Stimulated activated CD8-positive, alpha-beta memory T cell treated with anti-CD3 and anti-CD28 coated beads, Interleukin-15, amount 100 ng/mL, for 1 hour (primary cell): ENCODE data around the gene CHN1.

Experiments
- DNase-seq: peaks from one replicate; pipeline ENCODE4 v3.0.0-alpha.2; 2020; ENCODE audit warnings: low read depth

Gene CHN1

DNA sequence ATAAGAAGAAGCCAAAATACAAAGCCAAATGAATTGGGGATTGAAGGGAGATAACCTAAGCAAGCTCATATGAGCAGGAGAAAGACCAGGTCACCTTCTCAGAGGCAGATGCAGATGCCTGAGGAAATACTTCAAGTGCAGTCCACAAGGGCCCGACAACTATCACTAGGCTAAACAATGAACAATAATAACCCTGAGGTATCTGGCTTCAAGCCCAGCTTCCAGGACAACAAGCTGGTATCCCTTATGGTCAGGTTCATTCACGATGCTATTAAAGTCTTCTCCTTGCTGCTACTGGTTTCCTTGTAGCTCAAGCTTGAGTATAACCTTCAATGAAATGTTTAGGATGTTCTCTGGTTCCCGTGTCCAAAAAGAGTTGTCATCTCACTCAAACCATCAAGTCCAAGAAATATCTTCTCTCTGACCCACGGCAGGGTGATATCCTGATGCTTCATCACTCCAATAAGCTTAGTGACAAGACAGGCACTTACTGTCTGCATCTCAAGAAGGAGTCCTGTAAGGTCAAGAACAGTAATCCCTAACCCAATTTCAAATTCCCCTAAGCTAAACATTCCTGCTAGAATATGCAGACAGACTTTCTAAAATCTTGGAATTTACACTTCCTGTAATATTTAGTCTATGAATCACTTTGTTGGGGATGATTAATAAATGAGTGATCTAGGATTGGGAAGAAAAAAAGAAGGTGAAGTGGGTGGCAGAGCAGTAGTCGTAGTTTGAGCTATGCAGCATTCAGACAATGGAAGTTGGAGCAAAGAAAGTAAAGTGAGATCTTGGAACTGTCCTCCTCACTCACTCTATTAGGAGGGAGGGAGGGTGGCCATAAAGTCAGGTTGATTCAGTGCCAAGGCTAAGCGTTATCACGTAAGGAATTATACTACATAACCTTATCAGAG, 33.1 kb downstream of the CHN1 start:
- DNase-seq, result no peak

DNA sequence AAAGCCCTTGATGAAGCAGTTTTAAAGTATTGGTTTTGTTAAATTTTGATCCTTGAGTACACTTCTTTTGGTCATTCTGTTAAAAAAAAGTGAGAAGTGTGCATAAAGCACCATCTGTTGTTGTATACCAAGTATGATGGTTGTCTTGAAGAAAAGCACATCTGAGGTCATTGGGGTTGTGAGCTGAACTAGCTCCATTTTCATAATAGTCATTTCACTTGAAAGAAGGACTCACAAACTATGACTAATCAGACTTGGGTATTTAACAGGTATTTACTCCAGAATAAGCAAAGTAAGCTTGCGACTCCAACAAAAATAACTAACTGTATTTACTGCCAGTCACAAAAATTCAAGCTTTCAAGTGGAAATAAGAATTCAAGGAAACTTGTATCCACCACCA, 35.1 kb downstream of the CHN1 start:
- DNase-seq, result no peak

DNA sequence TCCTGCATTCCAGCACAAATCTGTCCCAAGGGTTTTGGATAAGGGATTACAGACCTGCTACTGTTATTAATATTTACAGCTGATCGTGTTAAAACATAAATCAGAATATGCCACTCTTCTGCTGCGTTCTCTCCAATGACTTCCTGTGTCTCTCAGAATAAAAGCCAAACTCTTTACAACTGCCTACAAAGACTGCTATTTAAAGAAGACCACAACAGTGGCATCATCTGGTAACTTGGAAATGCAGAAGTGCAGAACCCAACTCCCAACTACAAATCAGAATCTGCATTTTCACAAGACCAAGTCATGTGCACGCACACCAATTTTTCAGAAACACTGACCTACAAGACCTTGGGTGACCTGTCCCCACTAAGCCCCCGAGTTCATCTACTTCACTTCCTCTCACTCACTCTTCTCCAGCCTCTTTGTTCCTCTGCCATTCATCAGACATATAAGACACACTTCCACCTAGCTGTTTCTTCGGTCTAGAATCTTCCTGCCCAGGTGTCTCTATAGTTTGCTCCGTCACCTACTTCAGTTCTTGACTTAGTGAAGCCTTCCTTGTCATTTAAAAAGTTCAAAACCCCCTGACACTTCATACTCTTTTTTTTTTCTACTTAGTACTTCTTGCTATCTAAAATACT, 36.0 kb downstream of the CHN1 start:
- DNase-seq, result no peak

DNA sequence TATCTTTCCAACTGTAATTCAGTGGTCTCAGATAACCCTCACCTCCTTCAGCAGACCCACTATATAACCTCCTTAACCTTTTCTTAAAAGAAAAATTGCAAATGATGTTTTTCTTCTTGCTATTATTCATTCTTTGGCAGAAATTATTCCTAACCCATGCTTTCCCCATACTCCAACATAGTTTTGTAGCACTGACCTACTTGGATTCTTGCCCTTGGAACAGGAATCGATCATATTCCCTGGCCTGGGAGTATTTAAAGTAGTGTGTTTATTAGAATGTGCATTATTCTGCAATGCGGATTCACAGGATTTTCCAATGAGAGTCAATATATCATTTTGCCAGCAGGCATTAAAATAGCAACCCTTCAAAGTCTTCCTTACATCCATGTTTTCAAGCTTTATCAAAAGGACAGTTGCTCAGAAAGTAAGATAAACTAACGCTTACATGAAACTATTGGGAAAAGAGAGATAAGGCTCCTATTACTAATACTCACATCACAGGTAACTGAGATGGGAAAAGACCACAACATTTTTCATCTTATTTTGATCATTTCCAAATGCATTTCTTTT, 37.4 kb downstream of the CHN1 start:
- no peak for DNase-seq

DNA sequence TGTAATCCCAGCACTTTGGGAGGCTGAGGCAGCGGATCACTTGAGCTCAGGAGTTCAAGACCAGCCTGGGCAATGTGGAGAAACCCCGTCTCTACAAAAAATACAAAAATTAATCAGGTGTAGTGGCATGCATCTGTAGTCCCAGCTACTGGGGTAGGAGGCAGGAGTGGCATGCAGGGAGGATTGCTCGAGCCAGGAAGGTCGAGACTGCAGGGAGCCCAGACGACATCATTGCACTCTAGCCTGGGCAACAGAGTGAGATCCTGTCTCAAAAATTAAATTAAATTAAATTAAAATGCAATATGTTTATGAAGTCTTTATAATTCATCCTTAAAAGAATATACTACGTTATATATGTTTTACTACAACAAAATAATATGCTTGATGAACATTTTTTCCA, 38.1 kb downstream of the CHN1 start:
- DNase-seq, result no peak

DNA sequence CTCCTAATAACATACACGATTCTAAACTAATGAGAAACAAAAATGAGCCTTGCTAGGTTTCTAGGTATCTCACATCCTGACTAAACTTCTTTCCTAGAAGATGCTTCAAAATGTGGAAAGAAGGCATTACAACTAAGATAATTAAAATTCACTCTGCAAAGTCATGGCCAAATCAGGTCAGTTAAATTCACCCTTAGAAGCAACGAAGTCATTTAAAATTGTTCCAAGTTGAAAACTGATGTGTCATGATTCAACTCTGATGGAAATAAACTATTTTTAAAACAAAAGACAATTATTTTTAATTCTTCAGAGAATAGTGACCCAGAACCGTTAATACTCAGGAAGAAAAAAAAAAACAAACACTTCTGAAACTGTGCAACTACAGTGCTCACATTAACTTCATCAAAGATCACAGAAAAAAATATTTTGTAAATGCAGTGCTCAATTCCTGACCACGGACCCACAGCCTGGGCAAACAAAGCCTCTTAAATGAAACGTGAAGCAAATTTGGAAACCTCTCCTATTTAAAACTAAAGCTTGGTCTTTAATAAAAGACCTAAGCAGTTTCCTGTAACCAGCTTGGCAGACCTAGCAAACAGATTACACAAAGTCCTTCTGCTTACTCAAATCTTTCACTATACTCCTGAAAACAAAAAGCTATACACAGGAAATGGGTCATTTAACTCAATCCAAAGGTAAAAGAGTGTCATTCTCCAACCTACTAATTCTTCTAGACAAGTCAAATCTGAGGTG, 39.0 kb downstream of the CHN1 start:
- DNase-seq, result no peak

DNA sequence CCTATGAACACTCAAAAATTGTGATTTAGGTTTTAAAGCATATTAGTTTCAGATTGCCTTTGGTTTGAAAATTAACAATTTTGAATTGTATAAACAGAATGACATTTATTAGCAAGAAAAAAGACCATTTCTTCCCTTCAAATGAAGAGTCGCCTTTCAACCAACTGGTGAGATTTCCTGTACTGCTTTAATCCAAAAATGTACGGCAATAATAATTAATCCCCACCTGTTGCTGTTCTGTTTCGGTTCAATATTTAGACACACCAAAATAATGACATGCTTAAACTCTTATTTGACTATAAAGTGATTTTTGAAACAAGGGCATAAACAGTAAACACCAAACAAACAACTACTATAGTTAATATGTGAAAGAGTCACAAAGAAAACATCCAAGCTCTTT, 39.6 kb downstream of the CHN1 start:
- no peak for DNase-seq

DNA sequence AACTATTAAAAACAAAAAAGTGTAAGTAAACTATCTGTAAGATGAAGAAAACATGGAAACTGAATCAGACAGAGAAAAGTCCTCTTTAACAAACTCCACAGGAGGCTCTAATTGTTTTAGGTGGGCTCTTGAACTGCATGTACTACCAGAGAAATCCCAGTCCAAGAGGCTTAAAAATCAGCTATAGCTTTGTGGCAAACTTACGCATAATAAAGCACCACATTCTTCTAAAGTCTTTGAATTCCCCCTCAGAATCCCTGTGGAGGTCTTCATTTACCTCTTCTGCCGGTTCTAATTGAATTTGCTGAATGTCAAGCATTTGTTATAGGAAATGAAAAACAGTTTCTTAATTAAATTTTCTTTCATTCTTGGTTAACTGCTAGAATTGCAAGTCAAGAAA, 40.8 kb downstream of the CHN1 start:
- DNase-seq, result no peak

DNA sequence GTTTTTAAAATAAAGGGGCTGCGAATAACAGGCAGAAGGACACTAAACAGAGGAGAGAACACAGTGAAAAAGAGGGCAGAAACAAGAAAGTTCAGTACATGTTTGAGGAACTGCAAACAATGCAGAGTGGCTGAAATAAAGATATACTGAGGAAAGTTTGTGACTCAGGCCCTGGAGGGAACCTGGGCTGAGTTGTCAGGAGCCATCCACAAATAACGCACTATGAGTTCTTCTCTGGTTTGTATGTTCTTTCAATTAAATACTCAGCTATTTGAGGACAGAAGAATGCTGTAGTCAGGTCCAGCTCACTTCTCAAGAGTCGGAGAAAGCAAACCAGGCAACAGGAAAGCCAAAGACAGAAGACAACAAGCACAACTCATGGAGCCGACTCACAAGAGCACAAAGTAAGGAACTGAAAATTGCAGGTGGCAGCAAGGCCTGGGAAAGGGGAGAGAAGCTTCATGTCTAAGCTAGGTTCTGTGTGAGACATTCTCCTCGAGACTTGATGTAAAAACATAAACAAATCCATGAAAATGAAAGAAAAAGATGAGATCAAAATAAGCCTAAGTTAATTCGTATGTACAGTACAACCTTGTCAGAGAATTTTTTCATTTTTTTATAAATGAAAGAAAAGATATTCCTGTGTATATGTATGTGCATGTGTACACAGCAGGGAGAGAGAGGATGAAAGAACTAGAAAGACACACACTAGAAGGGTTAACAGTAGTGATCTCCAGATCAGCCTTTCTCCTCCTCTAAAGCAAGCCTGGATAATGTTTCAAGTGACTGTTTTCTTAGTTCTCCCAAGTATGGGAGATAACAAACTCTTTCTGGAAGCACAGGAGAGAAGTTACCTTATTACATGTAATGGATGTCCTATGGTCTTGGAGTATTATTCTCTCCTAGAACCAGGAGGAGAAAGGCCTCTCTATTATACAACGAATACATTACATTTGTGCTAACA, 41.5 kb downstream of the CHN1 start:
- DNase-seq, result no peak

DNA sequence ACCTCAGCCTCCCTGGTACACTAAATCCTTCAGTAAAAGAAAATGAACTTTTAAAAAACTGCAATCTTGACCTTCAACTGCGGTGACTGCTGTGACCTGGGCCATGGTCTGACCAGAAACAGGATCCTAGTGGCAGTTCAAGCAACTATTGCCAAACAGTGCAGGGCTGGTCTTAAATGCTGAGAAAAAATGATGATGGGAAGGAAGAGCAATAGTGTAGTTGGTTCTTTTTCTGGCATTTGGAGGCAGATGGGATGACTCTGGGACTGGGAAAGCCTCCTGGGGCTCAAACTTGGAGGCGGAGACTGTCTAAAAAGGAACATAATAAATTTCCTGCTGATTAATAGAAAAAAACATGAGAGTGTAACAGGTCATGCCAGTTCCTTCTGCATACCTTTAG, 45.4 kb downstream of the CHN1 start:
- no peak for DNase-seq

DNA sequence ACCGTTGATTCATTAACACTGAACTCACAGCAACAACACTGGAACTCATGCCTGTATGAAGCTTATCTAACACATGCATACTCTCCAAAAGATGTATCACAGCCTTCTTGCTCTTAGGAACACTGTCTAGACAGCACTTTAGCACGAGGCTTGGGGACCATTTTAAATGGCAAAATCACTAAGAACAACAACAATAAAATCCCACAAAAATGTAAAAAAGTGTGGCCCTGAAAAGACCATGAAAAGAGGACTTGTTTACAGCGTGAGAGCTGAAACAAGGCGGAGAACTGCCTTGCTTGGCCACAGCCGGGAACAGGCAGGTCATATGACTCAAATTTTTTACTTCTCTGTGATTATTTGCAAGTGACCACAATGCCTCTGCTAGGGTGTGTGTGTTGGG, 48.1 kb downstream of the CHN1 start:
- no peak for DNase-seq

DNA sequence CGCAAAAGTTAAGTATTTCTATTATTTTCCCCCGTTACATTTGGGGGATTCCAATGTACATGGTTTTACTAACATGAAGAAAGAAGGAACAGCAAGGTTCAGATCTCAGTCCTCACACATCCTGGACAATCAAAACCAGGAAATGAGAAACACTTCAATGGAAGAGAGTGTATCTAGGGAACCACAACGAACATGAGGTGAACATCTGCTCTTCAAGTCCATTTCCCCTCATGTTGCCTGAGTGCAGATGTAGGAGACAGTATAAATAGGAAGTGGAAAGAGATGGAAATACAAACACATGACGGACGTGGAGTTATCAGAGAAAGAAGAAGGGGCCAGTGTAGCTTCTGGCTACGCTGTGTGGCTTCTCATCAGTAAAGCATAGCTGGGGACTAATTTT, 52.6 kb downstream of the CHN1 start:
- DNase-seq, result no peak

DNA sequence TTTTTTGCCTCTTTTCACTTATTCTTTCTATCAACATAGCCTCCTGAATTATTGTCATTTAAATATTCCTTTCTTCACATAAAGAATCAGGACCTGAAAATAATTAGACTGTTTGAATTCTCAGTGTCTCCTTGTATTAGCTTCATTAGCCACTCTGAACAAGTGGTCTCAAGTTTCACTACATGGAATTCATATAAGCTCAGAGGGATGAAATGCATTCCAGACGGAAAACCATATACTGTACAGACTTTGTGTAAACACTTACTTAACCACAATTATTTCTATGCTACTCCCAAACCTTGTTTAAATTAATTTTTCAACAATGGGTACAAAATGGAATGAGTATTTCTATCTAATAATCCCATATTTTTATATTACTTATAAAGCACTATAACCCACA, 53.4 kb downstream of the CHN1 start:
- no peak for DNase-seq

DNA sequence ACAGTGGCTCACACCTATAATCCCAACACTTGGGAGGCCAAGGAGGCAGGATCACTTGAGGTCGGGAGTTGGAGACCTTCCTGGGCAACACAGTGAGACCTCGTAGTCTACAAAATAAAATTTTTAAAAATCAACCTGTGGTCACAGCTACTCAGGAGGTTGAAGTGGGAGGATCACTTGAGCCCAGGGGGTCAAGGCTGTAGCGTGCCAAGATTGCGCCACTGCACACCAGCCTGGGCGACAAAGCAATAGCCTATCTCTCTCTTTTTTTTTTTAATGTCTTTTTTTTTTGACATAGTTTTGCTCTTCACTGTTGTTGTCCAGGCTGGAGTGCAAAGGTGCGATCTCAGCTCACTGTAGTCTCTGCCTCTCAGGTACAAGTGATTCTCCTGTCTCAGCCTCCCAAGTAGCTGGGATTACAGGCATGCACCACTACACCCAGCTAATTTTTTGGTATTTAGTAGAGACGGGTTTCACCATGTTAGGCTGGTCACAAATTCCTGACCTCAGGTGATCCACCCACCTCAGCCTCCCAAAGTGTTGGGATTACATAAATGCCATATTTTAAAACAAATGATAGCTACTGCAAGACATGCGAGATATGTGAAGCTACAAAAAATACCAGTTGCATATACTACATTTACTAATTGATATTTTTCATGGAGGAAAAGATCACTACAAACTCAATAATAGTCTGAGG, 55.0 kb downstream of the CHN1 start:
- DNase-seq, result no peak

DNA sequence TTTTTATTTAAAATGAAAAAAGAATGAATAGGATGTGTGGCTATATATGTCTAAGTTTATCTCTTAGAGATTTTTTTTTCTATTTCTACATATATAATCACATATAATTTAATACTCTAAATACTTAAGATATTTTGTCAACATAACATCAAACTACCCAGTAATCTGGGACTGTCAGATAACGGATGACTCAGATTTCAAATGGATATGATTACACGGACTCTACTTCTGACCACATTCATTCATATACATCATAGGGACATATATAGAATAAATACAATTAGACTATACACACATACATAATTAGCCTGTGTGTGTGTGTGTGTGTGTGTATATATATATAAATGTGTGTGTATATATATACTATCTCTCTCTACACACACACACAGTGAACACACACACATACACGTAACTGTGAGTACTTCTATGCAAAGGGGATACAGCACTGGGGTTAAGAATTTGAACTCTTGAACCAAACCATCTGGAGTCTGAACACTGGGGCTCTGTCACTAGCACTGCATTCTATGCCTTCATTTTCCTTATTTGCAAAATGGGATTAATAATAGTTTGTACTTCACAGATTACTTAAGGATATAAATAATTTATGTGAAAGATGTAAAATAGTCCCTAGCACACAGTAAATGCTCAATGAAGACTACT, 59.5 kb downstream of the CHN1 start:
- DNase-seq, result no peak

DNA sequence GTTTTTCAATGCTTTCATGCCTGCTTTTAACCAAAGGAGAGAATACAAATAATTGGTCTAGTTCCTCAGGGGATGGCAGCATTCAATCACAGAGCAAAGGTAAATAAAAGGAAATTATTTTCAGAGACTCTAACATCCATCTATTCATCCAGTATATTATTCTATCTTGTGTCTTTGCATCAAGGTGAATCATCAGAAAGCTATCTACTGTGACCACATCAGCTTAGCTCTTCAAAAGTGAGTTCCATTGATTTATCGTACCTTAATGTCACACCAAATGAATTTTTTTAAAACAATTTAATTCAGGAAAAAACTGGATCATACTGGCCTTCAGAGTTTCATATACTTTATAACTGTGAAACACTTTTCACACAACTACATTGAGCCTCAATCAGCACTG, 66.1 kb downstream of the CHN1 start:
- DNase-seq, result no peak

DNA sequence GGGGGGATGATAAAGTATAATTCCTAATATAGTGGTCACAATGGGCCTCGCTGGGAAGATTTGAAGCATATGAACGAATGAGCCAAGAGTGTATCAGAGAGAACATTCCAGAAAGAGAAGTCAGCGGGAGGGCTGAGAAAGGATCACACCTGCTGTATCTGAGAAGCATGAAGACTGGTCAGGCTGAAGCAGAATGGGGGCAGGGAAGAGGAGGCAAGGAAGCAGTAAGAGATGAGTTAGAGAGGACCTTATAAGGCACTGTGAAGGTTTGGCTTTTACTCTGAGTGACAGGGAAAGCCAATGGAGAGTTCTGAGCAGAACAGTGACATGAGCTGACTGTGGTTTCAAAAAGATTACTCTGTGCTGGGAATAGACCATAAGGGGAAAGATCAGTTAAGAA, 73.5 kb downstream of the CHN1 start:
- DNase-seq, result no peak

DNA sequence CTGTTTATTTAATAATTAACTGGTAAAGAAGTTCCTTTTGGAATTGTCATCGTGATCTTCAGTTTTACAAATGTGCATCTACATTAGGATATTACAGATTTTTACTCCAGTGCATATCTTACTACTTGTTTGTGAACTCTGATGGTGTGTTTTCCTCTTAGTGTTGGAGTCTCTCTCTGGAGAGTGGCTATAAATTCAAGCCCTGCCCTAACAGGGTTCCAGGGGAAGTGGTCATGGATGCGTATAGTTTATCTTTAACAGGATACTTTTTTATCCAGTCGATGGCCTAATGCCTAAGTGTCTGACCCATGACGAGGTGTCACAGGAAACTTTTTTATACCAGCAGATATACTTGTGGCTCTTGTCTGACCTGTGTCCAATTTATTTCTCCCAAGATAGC, 75.4 kb downstream of the CHN1 start:
- no peak for DNase-seq

DNA sequence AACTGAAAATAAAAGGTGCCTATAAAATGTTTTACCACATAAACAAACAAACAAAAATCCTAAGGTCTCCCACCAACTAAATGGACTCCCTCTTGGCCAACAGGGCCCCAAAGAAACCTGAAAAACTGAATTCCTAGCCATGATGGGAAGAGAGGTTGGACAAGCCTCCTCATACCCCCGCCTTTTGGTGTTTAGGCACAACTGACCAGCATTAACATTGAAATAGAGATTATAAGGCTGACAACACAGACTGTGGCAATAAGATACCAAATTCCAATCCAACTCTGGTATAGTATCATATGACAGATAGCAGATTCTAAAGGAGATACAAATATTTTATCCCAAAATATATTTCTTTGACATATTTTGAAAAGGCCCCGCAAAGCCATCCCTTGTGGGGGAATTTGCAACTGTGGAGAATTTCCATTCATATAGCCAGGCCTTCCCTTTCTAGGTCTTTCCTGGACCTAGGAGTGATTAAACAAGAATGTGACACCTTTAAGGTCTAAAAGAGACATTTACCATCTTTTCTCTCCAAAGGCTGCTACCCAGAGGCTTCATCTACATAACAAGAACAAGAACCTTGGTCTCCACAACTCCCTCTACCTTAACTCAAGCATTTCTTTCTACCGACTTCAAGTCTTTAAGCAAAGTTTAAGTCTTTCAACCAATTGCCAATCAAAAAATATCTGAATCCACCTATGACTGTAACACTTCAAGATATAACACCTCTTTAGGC, 80.0 kb downstream of the CHN1 start:
- DNase-seq, result no peak
